ENCODE measurements around the gene INHBA.

- no peak for TF ChIP-seq CTCF (conservative IDR thresholded peaks at IDR 0.05; ENCODE audit: low read length)
- TF ChIP-seq EZH2phosphoT487 (IDR thresholded peaks at IDR 0.05; ENCODE audit: borderline replicate concordance, low read depth, low read length), result no peak
These were observed 61.2 kb downstream of the INHBA start for GRCh38 chr7:41641665-41642014.
